ENCODE results near the gene RPL13A.

GRCh38 chr19:49453757-49454240 lies 33.6 kb upstream of the RPL13A start:
- no peak for TF ChIP-seq CTCF (IDR thresholded peaks at IDR 0.05)
- TF ChIP-seq POLR2A (IDR thresholded peaks at IDR 0.05): no peak
- TF ChIP-seq EP300 (IDR thresholded peaks at IDR 0.05): no peak

Measured in tibial nerve (tissue), 4 donors.